HEK293 (cell line): ENCODE results near the gene MYO1B.

Experiments used
- CTCF ChIA-PET: fragments of 350-600 bp; formaldehyde crosslinking; extraction: SDS; loops from one replicate; lab custom pipeline; 2021; ENCODE audit warnings: antibody characterized with exemption; lab: Yijun Ruan, JAX
- POLR2A ChIA-PET: fragments of 300-600 bp; formaldehyde crosslinking; extraction: SDS; loops from one replicate; lab custom pipeline; 2020; ENCODE audit warnings: antibody characterized with exemption, inconsistent platforms; lab: Yijun Ruan, JAX
- H3K27ac ChIP-seq: fragments of 200-500 bp; sonication (Bioruptor generic); 2 replicates; pipeline ENCODE4 v1.5.1; 2014; ENCODE audit warnings: low read depth, low read length, control low read depth, inconsistent platforms; ENCODE audit errors: extremely low read depth
- H3K36me3 ChIP-seq, 2 experiments: fragments of 200-500 bp in 1 of 2; sonication (Bioruptor generic) in 1 of 2; 1 replicate in 1 of 2; 2 replicates in 1 of 2; pipeline ENCODE4 v1.5.1; 2014 to 2017; ENCODE audit warnings: inconsistent platforms in 2 of 2, low read length in 2 of 2; ENCODE audit not compliant: control insufficient read depth in 2 of 2, insufficient read depth in 1 of 2
- H3K4me1 ChIP-seq: fragments of 200-500 bp; sonication (Bioruptor generic); 2 replicates; pipeline ENCODE4 v1.5.1; 2014; ENCODE audit warnings: mild to moderate bottlenecking, low read length, inconsistent platforms; ENCODE audit not compliant: control insufficient read depth, insufficient read depth
- H3K4me3 ChIP-seq: 2 replicates; pipeline ENCODE4 v1.5.1; 2011; ENCODE audit warnings: low read depth, mild to moderate bottlenecking, control low read depth, low read length, moderate library complexity
- H3K9me3 ChIP-seq: fragments of 200-500 bp; sonication (Bioruptor generic); 2 replicates; pipeline ENCODE4 v1.5.1; 2014; ENCODE audit warnings: low read depth, low read length, inconsistent platforms; ENCODE audit not compliant: control insufficient read depth, insufficient read depth
- BCL6B ChIP-seq: fragments of 450-650 bp; formaldehyde crosslinking; IDR thresholded peaks from 2 replicates; pipeline ENCODE4 v1.5.1; 2017; ENCODE audit warnings: missing biosample characterization, missing genetic modification characterization
- FEZF1 ChIP-seq: fragments of 450-650 bp; formaldehyde crosslinking; IDR thresholded peaks from 2 replicates; pipeline ENCODE4 v1.5.1; 2016; ENCODE audit warnings: missing biosample characterization, missing genetic modification characterization
- GLIS1 ChIP-seq: fragments of 450-650 bp; formaldehyde crosslinking; IDR thresholded peaks from 2 replicates; pipeline ENCODE4 v1.5.1; 2016; ENCODE audit warnings: missing biosample characterization, missing genetic modification characterization
- KLF17 ChIP-seq: fragments of 450-650 bp; formaldehyde crosslinking; IDR thresholded peaks from 2 replicates; pipeline ENCODE4 v1.5.1; 2016; ENCODE audit warnings: missing biosample characterization, missing genetic modification characterization
- SP7 ChIP-seq: fragments of 450-650 bp; formaldehyde crosslinking; IDR thresholded peaks from 2 replicates; pipeline ENCODE4 v1.5.1; 2016; ENCODE audit warnings: missing biosample characterization, missing genetic modification characterization
- ZBTB20 ChIP-seq: fragments of 450-650 bp; formaldehyde crosslinking; IDR thresholded peaks from 2 replicates; pipeline ENCODE4 v1.5.1; 2016; ENCODE audit warnings: missing biosample characterization, missing genetic modification characterization
- ZBTB8A ChIP-seq: fragments of 450-650 bp; formaldehyde crosslinking; IDR thresholded peaks from 2 replicates; pipeline ENCODE4 v1.5.1; 2016; ENCODE audit warnings: missing biosample characterization, missing genetic modification characterization
- ZNF175 ChIP-seq: fragments of 450-650 bp; formaldehyde crosslinking; IDR thresholded peaks from 2 replicates; pipeline ENCODE4 v1.5.1; 2016; ENCODE audit warnings: missing biosample characterization, missing genetic modification characterization
- ZNF292 ChIP-seq: fragments of 450-650 bp; formaldehyde crosslinking; IDR thresholded peaks from 2 replicates; pipeline ENCODE4 v1.5.1; 2016; ENCODE audit warnings: low read depth, missing biosample characterization, missing genetic modification characterization, borderline replicate concordance
- ZNF341 ChIP-seq: fragments of 450-650 bp; formaldehyde crosslinking; IDR thresholded peaks from 2 replicates; pipeline ENCODE4; 2016; ENCODE audit warnings: low read depth, missing biosample characterization, missing genetic modification characterization
- ZNF366 ChIP-seq: fragments of 450-650 bp; formaldehyde crosslinking; conservative IDR thresholded peaks from 2 replicates; pipeline ENCODE4 v1.5.1; 2016; ENCODE audit warnings: missing biosample characterization, missing genetic modification characterization
- ZNF501 ChIP-seq: fragments of 450-650 bp; formaldehyde crosslinking; IDR thresholded peaks from 2 replicates; pipeline ENCODE4 v1.5.1; 2016; ENCODE audit warnings: missing biosample characterization, missing genetic modification characterization
- ZNF561 ChIP-seq: fragments of 450-650 bp; IDR thresholded peaks from 2 replicates; pipeline ENCODE4 v1.5.1; 2018; ENCODE audit warnings: missing biosample characterization, missing genetic modification characterization, borderline replicate concordance
- ZNF629 ChIP-seq: fragments of 450-650 bp; formaldehyde crosslinking; IDR thresholded peaks from 2 replicates; pipeline ENCODE4 v1.5.1; 2017; ENCODE audit warnings: missing biosample characterization, missing genetic modification characterization
- ZNF677 ChIP-seq: fragments of 450-650 bp; IDR thresholded peaks from 2 replicates; pipeline ENCODE4 v1.5.0; 2018; ENCODE audit warnings: missing biosample characterization, mild to moderate bottlenecking, missing genetic modification characterization, moderate library complexity
- ZSCAN30 ChIP-seq: fragments of 450-650 bp; IDR thresholded peaks from 2 replicates; pipeline ENCODE4 v1.5.1; 2018; ENCODE audit warnings: missing biosample characterization, mild to moderate bottlenecking, missing genetic modification characterization, moderate library complexity
- ZSCAN5A ChIP-seq: fragments of 450-650 bp; formaldehyde crosslinking; IDR thresholded peaks from 2 replicates; pipeline ENCODE4 v1.5.1; 2016; ENCODE audit warnings: missing biosample characterization, missing genetic modification characterization
- TF ChIP-seq, protein P1 (sequence below): fragments of 450-650 bp; formaldehyde crosslinking; IDR thresholded peaks from 2 replicates; pipeline ENCODE4 v1.5.1; 2017; ENCODE audit warnings: missing biosample characterization, missing genetic modification characterization
- TF ChIP-seq, protein P2 (sequence below): fragments of 450-650 bp; formaldehyde crosslinking; IDR thresholded peaks from 2 replicates; pipeline ENCODE4 v1.5.1; 2016; ENCODE audit warnings: missing biosample characterization, missing genetic modification characterization
- TF ChIP-seq, protein P3 (sequence below): IDR thresholded peaks from 2 replicates; pipeline ENCODE4 v1.6.1; 2011; ENCODE audit warnings: mild to moderate bottlenecking, low read depth, low read length, borderline replicate concordance
- TF ChIP-seq, protein P4 (sequence below): fragments of 450-650 bp; formaldehyde crosslinking; IDR thresholded peaks from 2 replicates; pipeline ENCODE4 v1.5.1; 2017; ENCODE audit warnings: missing biosample characterization, missing genetic modification characterization

MYO1B gene

DNA sequence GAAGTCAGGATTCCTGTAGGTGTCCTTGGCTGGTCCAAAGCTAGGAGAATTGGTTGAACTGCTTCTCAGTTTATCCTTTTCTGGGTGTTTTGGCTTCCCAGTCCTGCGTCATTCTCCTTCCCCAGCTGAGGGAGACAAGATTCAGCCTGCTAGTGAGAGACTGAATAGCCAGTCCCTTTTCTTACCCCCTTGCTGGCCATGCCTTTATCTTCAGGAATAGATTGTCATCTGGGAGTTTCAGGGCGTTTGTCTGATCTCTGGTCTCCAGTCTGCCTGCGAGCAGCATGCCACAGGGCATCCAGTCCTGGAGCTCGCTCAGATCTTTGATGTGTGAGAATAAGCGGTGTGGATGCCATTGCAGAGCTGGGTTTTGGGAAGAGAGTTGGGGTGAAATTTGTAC, 5.8 kb downstream of the MYO1B start (continued):
- TF ChIP-seq, protein P1, sequence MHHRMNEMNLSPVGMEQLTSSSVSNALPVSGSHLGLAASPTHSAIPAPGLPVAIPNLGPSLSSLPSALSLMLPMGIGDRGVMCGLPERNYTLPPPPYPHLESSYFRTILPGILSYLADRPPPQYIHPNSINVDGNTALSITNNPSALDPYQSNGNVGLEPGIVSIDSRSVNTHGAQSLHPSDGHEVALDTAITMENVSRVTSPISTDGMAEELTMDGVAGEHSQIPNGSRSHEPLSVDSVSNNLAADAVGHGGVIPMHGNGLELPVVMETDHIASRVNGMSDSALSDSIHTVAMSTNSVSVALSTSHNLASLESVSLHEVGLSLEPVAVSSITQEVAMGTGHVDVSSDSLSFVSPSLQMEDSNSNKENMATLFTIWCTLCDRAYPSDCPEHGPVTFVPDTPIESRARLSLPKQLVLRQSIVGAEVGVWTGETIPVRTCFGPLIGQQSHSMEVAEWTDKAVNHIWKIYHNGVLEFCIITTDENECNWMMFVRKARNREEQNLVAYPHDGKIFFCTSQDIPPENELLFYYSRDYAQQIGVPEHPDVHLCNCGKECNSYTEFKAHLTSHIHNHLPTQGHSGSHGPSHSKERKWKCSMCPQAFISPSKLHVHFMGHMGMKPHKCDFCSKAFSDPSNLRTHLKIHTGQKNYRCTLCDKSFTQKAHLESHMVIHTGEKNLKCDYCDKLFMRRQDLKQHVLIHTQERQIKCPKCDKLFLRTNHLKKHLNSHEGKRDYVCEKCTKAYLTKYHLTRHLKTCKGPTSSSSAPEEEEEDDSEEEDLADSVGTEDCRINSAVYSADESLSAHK = no peak
- TF ChIP-seq KLF17 = no peak
- TF ChIP-seq ZSCAN30 = no peak
- TF ChIP-seq ZNF292 (tag by site-specific recombination) = no peak
- no peak for TF ChIP-seq ZNF341
- TF ChIP-seq ZNF677 (tag by site-specific recombination) = no peak

- H3K4me1 ChIP-seq = peaks cover 41% of the 10 kb centered on the region
- POLR2A ChIA-PET = no interaction called here
- H3K9me3 ChIP-seq = no peaks in the 10 kb centered on the region
- H3K27ac ChIP-seq = no peak overlapping the region
- CTCF ChIA-PET = interaction anchor here (0.6 to 1.2 kb wide), 6 partner anchors 34 to 1468 kb away, joined by 3 to 7 read pairs (median 3); no protein-coding TSS in a partner anchor
- H3K4me3 ChIP-seq = no peak overlapping the region
- H3K36me3 ChIP-seq = no peaks in the 10 kb centered on the region
- TF ChIP-seq, protein P2, sequence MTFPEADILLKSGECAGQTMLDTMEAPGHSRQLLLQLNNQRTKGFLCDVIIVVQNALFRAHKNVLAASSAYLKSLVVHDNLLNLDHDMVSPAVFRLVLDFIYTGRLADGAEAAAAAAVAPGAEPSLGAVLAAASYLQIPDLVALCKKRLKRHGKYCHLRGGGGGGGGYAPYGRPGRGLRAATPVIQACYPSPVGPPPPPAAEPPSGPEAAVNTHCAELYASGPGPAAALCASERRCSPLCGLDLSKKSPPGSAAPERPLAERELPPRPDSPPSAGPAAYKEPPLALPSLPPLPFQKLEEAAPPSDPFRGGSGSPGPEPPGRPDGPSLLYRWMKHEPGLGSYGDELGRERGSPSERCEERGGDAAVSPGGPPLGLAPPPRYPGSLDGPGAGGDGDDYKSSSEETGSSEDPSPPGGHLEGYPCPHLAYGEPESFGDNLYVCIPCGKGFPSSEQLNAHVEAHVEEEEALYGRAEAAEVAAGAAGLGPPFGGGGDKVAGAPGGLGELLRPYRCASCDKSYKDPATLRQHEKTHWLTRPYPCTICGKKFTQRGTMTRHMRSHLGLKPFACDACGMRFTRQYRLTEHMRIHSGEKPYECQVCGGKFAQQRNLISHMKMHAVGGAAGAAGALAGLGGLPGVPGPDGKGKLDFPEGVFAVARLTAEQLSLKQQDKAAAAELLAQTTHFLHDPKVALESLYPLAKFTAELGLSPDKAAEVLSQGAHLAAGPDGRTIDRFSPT (tag by site-specific recombination) = peak; percentile 30; the same call in 1 of the 2 replicates
- TF ChIP-seq, protein P1 = peak; percentile 19; the same call in 1 of the 2 replicates
- TF ChIP-seq ZNF175 (tag by site-specific recombination) (no peak), ZNF561 (tag by site-specific recombination) (no peak), ZNF501 (tag by site-specific recombination) (peak; percentile 45; the same call in 1 of the 2 replicates), GLIS1 (peak; percentile 62), ZSCAN30 (no peak), ZBTB20 (no peak), ZNF629 (tag by site-specific recombination) (peak; percentile 34; the same call in 1 of the 2 replicates), ZSCAN5A (tag by site-specific recombination) (no peak), SP7 (tag by site-specific recombination) (peak; percentile 80), FEZF1 (tag by site-specific recombination) (peak; percentile 91), BCL6B (tag by site-specific recombination) (0 out of 2 replicates have a peak, but pooled peaks have one; percentile 21), ZBTB8A (tag by site-specific recombination) (peak; percentile 71), ZNF366 (0 out of 2 replicates have a peak, but pooled peaks have one; percentile 26)
- TF ChIP-seq, protein P3, sequence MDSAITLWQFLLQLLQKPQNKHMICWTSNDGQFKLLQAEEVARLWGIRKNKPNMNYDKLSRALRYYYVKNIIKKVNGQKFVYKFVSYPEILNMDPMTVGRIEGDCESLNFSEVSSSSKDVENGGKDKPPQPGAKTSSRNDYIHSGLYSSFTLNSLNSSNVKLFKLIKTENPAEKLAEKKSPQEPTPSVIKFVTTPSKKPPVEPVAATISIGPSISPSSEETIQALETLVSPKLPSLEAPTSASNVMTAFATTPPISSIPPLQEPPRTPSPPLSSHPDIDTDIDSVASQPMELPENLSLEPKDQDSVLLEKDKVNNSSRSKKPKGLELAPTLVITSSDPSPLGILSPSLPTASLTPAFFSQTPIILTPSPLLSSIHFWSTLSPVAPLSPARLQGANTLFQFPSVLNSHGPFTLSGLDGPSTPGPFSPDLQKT = no peak
- TF ChIP-seq, protein P4, sequence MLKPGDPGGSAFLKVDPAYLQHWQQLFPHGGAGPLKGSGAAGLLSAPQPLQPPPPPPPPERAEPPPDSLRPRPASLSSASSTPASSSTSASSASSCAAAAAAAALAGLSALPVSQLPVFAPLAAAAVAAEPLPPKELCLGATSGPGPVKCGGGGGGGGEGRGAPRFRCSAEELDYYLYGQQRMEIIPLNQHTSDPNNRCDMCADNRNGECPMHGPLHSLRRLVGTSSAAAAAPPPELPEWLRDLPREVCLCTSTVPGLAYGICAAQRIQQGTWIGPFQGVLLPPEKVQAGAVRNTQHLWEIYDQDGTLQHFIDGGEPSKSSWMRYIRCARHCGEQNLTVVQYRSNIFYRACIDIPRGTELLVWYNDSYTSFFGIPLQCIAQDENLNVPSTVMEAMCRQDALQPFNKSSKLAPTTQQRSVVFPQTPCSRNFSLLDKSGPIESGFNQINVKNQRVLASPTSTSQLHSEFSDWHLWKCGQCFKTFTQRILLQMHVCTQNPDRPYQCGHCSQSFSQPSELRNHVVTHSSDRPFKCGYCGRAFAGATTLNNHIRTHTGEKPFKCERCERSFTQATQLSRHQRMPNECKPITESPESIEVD (tag by site-specific recombination) = peak; percentile 9; the same call in 1 of the 2 replicates
These were observed 7.5 kb downstream of the MYO1B start for GRCh38 chr2:191252699-191253098.
